GM19099 (cell line): Measurements from ENCODE around the gene LYST.

Experiments
- POLR2A ChIP-seq: IDR thresholded peaks from 3 replicates; pipeline ENCODE4 v1.6.1; 2011; ENCODE audit warnings: low read depth; ENCODE audit not compliant: insufficient read length; ENCODE audit errors: extremely low read depth

LYST gene

GRCh38 chr1:235679005-235679404 is 187.7 kb downstream of the LYST start:
- no peak for TF ChIP-seq POLR2A

GRCh38 chr1:235675152-235675890 is 191.4 kb downstream of the LYST start:
- no peak for TF ChIP-seq POLR2A

- no peak for TF ChIP-seq POLR2A
Measured at GRCh38 chr1:235673981-235674380, 192.7 kb downstream of the LYST start.

- TF ChIP-seq POLR2A, result no peak
Measured at GRCh38 chr1:235671992-235672391, 194.7 kb downstream of the LYST start.

GRCh38 chr1:235670157-235670776 is 196.4 kb downstream of the LYST start:
- TF ChIP-seq POLR2A, result no peak

- no peak for TF ChIP-seq POLR2A
Measured at GRCh38 chr1:235669277-235669676, 197.4 kb downstream of the LYST start.

GRCh38 chr1:235663628-235664027 is 203.1 kb downstream of the LYST start:
- TF ChIP-seq POLR2A, result no peak

- no peak for TF ChIP-seq POLR2A
Measured at GRCh38 chr1:235661568-235661967, 205.1 kb downstream of the LYST start.

GRCh38 chr1:235659186-235659771 is 207.4 kb downstream of the LYST start:
- no peak for TF ChIP-seq POLR2A

- no peak for TF ChIP-seq POLR2A
Measured at GRCh38 chr1:235657747-235658526, 208.8 kb downstream of the LYST start.

- no peak for TF ChIP-seq POLR2A
Measured at GRCh38 chr1:235657269-235657668, 209.4 kb downstream of the LYST start.

- no peak for TF ChIP-seq POLR2A
Measured at GRCh38 chr1:235652364-235652763, 214.3 kb downstream of the LYST start.

GRCh38 chr1:235651170-235651806 is 215.4 kb downstream of the LYST start:
- no peak for TF ChIP-seq POLR2A

GRCh38 chr1:235650341-235651169 is 216.2 kb downstream of the LYST start:
- TF ChIP-seq POLR2A, result no peak
